A549 (cell line): ENCODE results near the gene NOS1.

ENCODE experiments used
- CHD4 ChIP-seq: fragments of 200-600 bp; sonication (generic); IDR thresholded peaks from 2 replicates; pipeline ENCODE4 v1.6.1; 2016; ENCODE audit warnings: antibody characterized with exemption, mild to moderate bottlenecking, borderline replicate concordance
- TF ChIP-seq, protein P1 (sequence below): fragments of >200 bp; sonication (Bioruptor Twin); formaldehyde crosslinking; IDR thresholded peaks from 3 replicates; pipeline ENCODE4 v1.5.1; 2016

DNA sequence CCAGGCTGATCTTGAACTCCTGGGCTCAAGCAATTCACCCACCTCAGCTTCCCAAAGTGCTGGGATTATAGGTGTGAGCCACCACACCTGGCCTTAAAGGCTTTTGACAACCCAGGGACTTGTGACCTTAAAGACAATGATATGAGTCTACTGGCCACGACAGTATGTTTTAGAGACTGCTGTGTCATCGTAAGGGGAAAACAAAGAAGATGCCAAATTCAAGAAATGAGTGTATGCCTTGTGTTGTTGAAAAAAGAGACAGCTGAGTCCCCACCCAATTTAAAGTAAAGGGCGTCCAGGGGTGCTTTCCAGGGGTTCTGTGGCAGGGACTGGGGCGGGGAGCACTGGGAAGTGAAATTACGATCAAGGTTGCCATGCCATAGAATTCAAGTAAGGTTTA lies 144.7 kb downstream of the NOS1 start:
- TF ChIP-seq, protein P1, sequence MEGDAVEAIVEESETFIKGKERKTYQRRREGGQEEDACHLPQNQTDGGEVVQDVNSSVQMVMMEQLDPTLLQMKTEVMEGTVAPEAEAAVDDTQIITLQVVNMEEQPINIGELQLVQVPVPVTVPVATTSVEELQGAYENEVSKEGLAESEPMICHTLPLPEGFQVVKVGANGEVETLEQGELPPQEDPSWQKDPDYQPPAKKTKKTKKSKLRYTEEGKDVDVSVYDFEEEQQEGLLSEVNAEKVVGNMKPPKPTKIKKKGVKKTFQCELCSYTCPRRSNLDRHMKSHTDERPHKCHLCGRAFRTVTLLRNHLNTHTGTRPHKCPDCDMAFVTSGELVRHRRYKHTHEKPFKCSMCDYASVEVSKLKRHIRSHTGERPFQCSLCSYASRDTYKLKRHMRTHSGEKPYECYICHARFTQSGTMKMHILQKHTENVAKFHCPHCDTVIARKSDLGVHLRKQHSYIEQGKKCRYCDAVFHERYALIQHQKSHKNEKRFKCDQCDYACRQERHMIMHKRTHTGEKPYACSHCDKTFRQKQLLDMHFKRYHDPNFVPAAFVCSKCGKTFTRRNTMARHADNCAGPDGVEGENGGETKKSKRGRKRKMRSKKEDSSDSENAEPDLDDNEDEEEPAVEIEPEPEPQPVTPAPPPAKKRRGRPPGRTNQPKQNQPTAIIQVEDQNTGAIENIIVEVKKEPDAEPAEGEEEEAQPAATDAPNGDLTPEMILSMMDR: no peak
- TF ChIP-seq CHD4: no peak
